ENCODE results near the gene GHDC.
"Not testable (repeated sequence)": the region's sequence is repeated elsewhere in the genome, so short reads cannot be mapped to it uniquely, and the experiment has no call there.

The GHDC gene

DNA sequence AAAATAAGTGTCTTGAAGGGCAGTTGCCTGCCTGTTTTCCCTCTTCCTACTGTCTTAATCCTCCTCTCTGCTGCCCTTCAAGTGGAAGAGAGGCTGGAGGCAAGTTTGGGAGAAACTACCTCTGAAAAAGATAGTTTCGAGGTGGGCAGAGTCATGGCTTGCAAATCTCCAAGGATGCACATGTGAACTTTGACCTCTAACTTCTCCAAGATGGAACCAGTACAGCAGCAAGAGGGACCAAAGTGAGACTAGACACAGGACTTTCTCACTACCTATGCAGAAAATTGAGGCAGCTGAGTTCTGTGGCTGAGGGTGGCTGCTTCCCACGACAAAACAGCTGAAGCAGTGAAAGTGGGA is 12.5 kb downstream of the GHDC start:
- no peak for DNase-seq

DNA sequence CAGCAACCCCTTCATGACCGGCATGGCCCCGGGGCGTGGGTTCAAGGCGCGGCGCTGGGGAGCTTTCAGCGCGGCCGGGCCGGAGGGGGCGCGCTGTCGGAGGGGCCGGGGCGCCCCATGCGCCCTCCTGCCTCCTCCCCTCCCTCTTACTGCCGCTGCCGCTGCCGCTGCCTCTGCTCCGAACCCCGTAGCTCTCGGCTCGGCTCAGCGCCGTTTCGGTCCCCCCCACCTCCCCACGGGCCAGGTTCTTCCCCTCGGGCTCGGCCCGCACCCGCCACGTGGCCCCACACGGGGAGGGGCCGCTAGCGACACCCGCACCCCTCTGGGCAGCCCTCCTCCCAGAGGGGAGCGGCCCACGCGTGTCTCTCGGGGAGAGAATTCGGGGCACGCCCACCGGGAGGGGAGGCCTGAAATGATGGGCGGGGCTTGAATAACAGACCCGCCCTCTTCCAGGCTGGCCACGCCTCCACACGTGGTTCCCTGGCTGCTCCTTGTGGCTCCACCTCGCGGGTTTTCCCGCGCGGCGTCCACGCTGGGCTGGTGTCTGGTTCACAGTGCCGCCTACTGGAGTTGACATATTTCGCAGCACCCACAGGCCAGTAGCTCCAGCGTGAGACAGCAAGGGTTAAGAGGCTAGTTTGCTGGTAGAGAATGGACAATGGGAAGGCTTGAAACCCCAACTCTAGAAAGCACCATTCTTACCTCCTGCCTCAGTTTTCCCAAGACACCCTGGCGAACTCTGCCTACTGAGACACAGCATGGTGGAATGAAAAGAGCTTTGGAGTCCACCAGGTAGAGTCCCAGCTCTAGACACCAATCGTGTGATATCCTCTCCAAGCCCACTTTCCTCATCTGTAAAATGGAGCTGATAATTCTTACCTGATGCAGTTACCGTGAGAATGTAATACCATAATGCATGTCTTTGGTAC is 13.1 kb downstream of the GHDC start, which contains the start of gene KCNH4:
Gene KCNH4 (minus strand): TSS at position 221 of the 929 bp plus-strand sequence. CDS start 197 bp downstream, at position 24.
- peak; percentile 79 for DNase-seq

DNA sequence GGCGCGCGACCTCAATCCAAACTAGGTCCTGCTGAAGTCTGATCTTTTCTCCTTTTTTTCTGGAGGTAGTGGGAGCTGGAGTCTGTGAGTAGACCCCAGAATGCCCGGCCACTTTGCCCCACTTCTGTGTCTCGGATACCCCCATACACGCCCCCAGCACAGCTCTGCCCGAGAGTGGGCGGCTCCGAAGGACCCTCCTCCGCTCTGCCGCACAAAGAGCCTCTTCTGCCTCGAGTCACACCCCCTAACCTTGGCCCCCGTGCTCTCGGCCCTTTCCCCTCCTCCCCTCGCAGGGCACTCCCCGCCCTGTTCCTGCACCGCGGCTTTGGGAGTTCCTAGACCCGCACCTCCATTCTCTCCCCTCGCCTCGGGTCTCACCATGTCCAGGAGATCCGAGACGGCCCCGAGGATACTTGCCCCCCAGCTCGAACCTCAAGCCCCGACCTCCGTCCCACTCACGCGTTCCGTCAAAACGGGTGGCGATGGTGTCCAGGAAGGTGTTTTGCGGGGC is 13.8 kb downstream of the GHDC start:
- no peak for DNase-seq

DNA sequence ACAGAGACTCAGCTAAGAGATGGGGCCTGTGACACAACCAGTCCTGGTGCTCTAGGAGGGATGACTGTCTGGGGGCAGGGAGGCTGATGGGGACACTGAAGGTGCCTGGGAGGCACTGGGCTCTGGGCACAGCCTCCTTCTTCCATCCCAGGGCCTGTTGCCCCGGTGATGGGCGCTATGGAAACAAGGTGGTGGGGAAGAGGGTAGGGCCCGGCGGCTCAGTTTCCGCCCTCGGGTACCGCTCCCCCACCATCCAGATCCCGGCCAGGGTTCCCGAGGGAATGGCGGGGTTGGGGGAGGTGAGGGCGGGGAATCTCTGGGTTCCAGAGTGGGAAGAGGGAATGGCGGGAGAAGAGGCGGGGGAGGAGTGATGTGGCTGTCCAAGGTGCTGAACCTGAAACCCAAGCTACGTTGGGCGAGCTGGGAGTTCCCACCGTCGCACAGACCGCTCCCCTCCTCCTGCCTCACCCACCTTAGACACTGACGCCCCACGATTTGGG is 14.3 kb downstream of the GHDC start:
- DNase-seq: no peak

DNA sequence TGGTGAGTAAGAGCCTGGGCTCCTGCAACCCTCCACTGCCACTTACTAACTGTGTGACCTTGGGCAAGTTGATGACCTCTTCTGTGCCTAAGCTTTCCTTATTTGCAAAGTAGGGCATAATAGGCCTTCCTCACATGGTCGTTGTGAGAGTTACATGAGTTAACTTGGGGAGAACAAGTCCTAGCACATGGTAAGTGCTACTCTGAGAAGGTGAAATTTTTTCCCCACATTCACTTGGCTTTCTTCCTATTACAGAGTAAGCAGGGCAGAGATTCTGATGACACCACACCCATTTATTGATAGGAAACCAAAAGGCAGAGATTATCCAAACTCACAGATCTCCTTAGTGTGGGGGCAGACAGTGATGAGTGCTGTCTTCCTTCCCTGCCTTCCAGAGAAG is 15.0 kb downstream of the GHDC start:
- no peak for DNase-seq

DNA sequence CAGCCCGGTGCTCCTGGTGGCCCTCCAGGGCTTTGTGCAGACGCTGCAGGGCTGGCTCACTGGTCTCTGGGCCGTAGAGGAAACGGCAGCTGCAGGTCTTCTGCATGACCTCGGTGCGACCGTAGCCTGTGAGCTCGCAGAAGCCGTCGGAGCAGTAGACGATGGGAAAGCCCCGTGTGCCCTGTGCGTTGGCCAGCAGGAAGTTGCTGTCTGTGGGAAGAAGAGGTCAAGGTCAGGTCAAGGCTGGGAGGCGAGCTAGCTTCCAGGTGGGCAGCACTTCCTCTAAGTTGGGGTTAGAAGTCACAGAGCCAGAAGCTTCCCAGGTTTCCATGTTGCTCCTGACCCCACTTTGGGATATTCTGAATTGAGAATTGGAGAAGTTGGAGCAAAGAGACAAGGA is 15.5 kb downstream of the GHDC start:
- DNase-seq: no peak

DNA sequence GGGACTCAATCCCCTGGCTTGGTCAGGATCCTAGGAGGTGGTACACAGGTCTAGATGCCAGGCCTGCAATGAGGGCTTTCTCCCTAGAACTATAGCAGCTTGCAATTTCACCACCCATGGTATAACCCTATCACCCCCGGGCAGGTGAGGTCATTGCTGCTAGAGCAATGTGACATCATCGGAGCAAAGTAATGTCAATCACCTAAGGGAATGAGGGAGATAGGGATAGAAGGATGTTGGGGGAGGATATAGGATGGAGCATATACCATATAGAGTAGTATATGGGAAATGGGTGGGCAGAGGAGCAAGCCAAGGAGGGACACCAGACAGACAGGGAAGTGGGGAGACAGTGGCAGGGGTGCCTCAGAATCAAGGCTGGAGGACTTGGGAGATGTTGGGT is 16.6 kb downstream of the GHDC start:
- DNase-seq: no peak

DNA sequence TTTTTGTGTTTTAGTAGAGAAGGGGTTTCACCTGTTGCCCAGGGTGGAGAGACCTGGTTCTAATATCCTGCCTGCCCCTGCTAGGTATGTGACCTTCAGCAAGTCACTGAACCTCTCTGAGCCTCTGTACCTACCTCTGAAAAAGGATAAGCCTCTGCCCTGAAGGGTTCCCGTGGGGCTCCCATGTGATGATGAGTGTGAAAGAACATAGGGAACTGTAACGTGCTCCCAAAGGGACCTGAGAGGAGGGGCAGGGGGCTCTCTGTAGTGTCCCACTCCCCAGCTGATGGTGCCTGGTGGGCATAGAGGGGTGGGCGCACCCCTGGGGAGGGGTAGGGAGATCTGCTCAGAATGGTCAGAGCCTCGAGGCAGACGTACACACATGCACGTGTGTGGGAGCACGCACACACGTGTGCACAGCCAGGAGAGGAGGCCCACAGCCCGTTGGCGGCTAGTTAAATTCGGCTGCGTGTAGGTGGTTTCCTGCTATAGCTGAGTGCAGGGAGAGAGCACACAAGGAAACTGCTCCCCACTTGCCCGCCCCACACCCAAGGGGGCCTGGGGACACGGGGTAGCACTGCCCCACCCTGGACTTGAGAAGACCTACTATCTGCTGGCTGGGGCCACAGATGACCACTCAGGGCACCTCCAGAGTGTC is 20.0 kb downstream of the GHDC start:
- no peak for DNase-seq

DNA sequence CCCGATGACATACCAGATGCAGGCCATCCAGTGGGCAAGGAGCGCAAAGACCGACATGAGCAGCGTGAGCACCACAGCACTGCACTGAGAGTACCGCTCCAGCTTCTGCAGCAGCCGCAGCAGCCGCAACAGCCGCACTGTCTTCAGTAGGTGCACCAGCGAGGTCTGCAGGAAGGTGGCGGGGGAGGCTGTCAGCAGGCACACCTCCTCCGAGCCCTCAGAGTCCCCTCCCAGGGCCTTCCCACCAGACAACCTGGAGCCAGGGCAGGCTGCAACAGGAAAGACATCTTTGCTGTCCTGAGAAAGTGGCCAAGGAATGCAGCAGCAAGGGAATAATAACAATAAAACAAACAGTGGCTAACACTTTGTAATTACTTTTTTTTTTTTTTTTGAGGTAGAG is 22.5 kb downstream of the GHDC start:
- DNase-seq: no peak

DNA sequence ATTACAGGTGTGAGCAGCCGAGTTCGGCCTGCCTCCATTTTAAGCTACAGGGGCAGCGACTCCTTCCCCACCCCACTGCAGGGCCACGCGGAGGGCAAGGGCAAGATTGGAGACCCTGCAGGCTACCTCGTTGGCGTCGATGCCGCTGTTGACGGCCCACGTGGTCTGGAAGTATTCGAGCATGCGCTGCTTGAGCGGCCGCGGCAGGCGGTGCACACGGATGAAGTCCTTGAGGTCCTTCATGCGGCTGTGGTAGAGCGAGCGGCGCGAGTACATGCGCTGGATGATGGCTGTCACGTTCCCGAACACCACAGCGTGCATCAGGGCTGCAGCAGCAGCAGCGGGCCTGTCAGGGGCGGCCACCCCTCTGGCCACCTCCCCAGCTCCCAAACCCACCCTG is 24.9 kb downstream of the GHDC start:
- DNase-seq: no peak

DNA sequence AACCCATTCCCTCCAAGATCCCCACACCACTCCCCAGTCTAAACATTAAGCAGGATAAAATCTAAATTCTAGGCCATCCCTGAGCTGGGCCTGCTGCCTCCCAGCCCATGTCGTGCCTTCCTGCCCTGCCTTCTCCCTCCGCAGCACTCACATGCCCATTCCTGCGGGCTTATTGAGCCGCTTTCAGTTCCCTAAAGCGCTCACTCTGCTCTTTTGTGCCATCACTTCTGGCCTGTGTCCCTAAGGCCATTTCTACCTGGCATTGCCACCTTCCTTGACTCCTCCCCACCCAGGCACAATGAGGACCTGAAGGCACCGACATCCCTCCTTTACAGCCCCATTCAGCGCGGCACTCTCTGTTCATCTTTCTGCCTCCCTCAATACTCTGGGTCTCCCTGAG is 26.5 kb downstream of the GHDC start:
- DNase-seq: no peak

DNA sequence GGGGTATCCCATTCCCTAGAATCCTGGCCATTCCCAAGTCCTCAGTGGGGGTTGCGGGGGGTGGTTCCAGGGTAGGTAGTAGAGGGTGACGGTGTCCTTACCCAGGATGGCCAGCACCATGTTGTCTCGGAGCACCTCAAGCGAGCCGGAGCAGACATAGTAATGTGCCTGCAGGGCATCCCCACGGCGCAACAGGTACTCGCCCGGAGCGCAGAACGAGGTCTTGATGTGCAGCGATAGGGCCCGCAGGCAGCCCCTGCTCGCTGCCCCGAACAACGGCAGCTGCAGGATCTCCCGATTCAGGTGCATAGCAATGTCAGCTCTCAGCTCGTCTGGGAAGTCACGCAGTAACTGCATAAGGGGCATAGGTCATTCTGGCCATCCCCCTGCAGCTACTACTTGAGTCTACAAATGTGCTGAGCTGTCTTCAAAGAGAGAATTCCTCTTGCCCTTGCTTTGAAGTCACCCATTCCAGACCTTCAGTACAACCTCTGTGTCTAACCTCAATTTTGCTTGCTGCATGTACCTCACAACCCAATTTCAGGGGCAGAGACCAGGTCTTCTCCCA is 28.0 kb downstream of the GHDC start:
- DNase-seq: no peak

DNA sequence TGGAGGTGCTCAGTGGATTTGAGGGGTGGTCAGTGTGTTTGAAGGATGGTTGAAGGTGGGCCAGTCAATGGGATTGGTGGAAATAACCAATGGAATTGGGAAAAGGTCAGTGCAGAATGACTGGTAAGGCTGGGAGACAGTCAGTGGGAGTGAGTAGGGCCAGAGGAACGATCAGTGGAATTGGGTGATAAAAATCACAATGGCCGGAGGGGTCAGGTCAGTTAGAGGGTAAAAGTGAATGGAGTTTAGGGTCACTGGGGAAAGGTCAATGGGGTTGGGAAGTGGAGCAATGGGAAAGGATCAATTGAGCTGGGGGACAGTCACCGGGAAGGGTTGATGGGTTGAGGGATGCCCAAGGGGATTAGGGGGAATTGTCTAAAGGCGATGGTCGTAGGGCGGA is 28.5 kb downstream of the GHDC start:
- no peak for DNase-seq

DNA sequence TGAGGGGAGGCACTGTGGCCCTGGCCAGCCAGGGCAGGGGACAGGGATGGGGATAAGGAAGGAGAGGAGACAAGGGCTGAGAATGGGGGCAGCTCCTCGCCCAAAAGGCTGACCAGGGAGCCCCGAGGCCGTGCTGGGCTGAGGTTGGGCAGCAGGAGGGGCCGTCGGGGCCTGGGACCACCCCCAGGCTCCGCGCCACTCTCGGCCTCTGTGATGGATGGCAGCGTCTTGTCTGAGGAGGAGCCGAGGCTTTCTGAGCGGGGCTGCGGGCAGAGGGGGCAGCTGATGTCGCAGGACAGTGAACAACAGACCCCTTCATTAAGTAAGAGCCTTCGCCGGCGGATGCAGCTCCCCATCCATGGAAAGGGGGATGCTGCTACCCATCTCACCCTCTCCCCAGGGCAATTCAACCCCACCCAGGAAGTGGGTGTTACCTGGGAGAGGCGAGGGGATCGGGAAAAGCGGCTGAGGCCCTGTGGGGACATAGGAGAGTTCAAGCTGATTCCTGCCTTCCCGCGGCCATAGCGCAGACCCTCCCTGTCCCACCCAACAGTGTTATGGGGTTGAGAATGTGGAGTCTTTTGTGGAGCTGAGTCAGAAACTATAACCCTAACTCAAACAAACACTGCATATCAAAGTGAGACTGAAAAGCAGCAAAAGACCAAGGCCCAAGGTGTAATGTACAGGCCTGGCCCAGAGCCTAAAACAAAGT is 30.4 kb downstream of the GHDC start:
- no peak for DNase-seq

DNA sequence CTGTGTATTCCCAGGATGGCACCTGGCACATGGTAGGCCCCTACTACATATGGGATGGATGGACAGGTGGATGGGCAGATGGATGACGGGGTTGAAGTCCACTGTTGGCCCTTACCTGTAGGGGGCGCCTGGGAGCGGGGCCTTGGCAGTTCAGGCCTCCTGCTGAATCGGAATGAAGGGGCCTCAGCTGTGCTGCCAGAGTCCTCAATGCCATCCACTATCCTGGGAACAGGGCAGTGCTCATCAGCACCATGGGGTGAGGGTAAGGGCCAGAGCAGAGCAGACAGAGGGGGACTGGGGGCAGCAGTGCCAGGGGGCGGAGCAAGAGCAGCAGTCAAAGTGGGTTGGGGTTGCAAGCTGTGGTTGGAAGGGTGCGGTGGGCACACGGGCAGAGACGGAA is 31.2 kb downstream of the GHDC start:
- DNase-seq: no peak

DNA sequence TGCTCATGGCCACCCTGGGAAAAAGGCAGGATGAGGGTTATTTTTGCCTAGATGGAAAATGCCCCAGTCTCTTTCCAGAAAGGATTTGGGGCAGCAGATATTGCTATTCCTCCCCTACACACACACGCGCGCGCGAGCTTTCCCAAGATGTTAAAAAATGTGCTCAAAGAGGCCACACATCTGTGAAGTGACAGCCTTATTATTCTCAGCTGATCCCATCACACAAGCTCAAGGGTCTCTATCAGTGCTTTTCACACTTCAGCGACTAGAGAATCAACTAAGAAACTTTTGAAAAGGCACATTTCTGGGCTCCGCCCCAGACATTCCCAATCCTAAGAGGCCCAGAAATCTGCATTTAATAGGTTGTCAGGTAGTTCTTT is 33.8 kb downstream of the GHDC start:
- DNase-seq: no peak

DNA sequence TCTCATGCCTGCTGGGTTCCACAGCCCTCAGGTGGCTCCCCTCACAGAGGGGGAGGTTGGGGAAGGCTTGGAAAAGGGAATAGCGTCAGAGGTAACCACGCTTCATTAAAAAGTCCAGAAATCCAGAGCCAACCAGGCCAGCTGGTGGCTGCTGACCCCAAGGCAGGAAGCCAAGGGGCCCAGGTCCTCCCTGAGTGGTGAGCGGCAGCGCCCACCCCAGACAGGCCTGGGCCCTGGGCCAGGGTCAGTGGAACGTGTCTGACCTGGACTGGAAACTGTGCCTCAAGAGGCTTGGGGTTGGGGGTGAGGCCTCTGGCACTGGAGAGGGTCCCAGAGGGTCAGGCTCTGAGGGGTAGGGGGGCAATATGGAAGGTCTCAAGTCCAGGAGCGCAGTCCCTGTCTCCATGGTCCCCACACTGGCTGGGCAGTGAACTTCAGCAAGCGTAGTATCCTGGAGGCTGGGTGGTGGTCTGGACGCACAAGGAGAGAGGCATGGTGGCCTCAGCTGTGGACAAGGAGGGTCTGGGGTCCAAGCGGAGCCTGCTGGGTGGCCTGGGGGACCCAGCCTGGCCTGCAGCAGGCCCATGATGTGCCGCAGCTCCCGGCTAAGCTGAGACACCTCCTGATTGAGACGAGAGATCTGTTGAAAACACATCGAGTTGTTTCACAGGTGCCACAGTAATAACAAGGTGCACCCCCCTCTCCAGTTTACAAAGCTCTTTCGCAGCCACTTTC is 34.3 kb downstream of the GHDC start:
- no peak for DNase-seq

DNA sequence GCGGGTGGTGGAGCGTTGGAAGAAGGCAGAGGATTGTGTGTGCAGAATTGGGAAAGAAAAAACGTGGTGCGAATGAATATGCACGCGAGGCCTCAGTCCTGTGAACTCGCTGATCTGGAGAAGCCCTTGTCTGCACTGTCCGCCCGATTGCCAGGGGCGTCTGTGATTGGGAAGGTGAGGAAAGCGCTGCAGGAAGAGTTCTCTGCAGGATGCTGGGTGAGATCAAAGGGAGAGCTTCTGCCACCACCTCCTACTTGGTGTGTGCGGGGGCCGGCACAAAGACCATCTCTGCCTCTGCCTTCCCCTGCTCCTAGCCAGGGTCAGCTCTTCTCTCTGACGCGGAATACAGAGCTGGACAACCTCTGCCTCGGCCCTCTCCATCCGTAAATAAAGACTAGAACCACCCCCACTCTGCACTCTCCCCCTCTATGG is 38.7 kb downstream of the GHDC start:
- DNase-seq: no peak

DNA sequence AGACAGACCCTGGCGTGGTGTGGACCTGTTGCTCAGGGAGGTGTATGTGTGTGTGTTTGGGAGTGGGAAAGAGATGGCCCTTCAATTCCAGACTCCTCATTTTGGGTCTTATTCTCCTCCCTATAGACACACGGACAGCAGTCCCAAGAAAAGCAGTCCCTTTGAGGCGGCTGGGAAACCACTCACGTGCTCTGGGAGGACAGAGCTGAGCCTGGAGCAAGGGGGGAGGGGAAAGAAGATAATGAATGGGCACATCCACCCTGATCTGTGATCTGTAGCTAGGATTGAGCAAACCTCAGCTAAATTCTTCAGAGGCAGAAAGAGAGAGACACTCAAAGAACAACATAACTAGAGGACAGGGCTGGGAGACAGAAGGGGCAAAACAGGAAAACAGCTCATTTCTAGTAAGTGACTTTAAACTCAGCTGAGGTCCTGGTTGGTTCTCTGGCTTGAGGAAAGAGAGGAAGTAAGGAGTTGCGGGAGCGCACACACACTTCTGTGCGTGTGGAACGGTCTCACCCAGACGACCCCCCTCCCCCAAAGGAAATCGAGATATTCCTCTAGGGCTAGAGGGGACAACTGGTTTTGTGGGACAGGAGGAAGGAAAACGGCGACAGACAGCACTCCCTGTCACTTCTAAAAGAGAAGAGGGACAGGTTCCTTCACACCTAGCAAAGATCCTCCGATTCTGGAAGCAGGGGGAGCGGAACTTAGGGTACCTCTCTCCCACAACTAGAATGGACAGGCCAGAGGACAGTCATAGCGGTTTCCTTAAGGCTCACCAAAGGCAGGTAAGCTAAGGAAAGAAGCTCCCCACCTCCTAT is 40.2 kb downstream of the GHDC start:
- no peak for DNase-seq

DNA sequence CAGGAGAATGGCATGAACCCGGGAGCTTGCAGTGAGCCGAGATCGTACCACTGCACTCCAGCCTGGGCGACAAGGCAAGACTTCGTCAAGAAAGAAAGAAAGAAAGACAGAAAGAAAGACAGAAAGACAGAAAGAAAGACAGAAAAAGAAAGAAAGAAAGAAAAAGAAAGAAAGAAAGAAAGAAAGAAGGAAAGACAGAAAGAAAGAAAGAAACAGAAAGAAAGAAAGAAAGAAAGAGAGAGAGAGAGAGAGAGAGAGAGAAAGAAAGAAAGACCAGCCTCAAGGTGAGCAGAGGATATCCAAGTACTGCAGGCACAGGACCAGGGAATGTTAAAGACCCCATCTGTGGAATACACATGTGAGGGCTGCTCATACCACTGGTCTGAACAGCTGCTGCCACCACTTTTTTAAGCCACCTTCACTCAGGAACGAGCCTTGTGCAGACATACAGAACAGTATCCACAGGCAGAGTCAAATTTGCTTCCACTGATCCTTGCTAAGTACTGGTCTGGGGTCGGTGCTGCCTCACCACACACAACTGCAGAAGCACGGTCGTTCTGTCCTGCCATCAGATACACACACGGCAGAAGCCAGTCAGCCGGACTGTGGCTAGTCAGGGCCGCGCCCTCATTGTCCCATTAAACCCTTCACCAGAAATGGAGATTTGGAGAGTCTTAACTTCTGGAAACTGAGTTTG is 47.2 kb downstream of the GHDC start:
- no peak for DNase-seq

DNA sequence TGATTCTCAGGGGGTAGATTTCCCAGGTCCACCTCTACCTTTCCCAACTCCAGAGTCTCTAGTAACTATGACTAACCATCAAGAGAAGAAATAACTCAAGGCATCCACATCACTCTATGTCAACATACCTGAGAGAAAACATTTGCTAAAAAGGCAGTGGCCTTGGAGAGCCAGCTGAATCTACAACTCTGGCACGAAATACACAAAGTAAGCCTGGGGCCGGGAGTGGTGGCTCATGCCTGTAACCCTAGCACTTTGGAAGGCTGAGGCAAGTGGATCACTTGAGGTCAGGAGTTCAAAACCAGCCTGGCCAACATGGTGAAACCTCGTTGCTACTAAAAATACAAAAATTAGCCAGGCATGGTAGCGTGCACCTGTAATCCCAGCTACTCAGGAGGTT is 51.2 kb downstream of the GHDC start:
- not testable (repeated sequence) for DNase-seq
